Measurements from ENCODE around the gene PDS5B.
"Not testable (repeated sequence)": the region's sequence is repeated elsewhere in the genome, so short reads cannot be mapped to it uniquely, and the experiment has no call there.

Gene PDS5B

DNA sequence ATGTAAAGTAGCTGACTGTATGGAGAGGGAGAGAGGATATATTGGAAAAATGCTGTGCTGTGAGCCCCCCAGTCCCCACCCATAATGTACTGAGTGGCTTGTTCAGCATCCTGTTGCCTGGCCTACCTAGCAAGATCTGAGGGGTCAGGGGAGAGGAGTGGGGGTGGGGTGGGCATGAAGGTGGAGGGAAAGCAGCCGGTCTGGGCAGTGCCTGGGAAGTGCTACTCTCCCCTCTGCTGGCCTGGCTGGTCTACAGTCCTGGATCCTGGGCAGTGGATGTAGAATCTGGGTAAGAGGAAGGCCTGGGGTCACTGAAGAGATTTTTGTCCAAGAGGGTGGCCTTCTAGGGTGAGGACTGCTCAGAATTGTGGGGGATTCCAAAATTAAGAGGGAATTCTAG lies 210.5 kb downstream of the PDS5B start:
- DNase-seq (ENCODE audit: low spot score): no peak

- no peak for DNase-seq (ENCODE audit: low spot score)
Observed at GRCh38 chr13:32802159-32802558, 215.9 kb downstream of the PDS5B start.

DNA sequence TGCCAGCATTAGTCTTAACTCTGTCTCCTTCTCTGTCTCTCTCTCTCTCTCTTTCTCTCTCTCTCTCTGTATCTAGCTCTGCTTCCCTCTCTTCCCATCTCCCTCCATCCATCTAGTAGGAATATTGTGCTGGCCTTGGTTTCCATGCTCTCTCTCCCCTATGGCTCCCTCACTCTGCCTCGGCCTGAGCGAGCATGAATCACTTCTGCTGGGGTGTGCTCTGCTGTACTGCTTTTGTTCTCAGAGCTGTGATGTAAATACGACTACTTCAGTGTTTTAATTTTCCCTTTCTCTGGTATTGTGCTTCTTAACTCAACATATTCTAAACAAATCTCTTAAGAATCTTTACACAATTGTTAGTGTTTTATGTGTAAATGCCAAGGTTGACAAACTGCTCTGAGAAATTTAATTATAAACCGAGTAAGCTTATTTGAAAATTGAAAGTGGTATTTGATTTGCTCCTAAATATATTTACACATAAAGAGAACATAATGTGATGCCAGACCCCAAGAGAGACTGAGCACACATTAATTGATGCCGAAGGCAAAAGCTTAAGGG lies 218.5 kb downstream of the PDS5B start:
- no peak for DNase-seq (ENCODE audit: low spot score)

DNA sequence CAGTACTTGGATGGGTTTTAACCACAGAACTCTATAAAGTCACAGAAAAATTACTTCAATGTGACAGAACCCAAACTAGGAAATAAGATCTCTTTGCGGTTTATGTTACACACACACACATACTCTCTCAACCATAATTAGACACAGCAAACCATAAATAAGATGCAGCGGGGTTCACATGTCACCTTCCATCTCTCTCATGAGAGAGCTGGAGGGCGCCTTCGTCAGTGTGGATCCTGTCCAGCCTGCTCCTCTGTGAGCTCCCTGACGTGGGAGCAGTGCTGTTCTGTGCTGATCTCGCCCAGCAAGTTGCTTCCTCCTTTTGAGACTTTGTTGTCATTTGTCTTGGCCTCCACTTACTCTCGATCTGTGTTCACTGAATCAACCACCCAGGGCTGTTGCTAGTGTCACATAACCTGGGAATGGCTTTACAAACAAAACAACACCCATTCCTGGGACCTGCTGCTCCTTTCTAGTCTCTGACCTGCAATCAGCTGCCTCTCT lies 225.1 kb downstream of the PDS5B start:
- no peak for DNase-seq (ENCODE audit: low spot score)

- DNase-seq (ENCODE audit: low spot score): no peak
Observed at GRCh38 chr13:32821149-32821688, 235.0 kb downstream of the PDS5B start.

DNA sequence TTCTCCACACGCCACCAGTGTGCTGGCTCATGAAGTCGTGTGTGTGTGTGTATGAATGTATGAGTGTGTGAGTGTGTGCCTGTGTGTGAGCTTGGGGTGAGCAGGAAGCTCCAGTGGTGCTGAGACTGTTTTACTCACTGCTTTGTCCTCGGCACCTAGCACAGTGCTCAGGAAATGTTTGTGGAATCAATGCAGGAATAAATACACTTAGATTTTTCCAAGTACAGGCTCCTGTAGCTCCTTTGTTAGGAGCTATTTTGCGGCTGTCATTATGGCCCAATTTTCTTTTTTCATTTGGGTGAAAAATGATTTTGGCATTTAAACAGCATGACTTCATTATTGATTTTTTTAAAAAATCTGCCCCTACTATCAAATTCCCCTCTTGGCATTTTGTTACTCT lies 236.5 kb downstream of the PDS5B start:
- no peak for DNase-seq (ENCODE audit: low spot score)

- no peak for DNase-seq (ENCODE audit: low spot score)
Observed at GRCh38 chr13:32823597-32823996, 237.3 kb downstream of the PDS5B start.

GRCh38 chr13:32824061-32824460 lies 237.8 kb downstream of the PDS5B start:
- DNase-seq (ENCODE audit: low spot score): no peak

DNA sequence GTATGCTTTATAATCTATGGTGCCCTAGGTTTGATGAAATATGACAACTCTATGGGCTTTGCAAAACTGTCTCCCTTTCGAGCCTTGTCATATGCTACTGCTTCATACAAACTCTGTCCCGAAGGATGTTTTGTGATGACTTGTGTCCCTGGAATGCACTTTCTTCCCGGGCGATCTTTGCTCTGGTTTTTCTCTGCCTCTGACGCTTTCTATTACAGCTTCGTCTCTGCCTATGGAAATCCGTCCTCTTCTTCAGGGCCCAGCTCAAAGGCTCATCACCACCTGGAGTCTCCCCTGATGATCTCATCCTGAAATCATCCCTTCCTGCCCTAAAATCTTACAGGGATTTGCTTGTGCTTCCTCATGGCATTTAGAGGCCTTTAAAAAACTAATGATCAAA lies 238.4 kb downstream of the PDS5B start:
- no peak for DNase-seq (ENCODE audit: low spot score)

- no peak for DNase-seq (ENCODE audit: low spot score)
Observed at GRCh38 chr13:32825481-32825880, 239.2 kb downstream of the PDS5B start.

DNA sequence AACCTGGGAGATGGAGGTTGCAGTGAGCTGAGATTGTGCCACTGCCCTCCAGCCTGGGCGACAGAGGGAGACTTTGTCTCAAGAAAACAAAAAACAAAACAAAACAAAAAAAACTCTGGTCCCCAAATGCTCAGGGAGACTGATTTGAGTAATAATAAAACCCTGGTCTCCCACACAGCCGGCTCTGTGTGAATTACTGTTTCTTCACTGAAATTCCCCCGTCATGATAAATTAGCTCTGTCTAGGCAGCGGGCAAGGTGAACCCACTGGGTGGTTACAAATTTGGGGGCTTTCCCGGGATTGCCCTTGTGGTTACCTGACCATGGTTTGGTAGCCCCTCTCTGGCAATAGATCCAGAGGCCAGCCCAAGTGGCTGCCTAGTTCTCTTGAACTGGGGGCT lies 240.1 kb downstream of the PDS5B start:
- DNase-seq (ENCODE audit: low spot score): not testable (repeated sequence)

Measured in left forelimb (tissue), 1 donor.